NCI-H345 treated with DMSO at 0.1 percent for 48 hours (cell line): Measurements from ENCODE around the gene PCDH8.
"Not testable (repeated sequence)": the region's sequence is repeated elsewhere in the genome, so short reads cannot be mapped to it uniquely, and the experiment has no call there.

Source experiments
- DNase-seq: peaks from one replicate; lab custom pipeline; 2025; ENCODE audit not compliant: unreplicated experiment; lab: John Stamatoyannopoulos, UW

PCDH8 gene

GRCh38 chr13:52850396-52851136 is 2.1 kb upstream of the PCDH8 start:
- no peak for DNase-seq

DNA sequence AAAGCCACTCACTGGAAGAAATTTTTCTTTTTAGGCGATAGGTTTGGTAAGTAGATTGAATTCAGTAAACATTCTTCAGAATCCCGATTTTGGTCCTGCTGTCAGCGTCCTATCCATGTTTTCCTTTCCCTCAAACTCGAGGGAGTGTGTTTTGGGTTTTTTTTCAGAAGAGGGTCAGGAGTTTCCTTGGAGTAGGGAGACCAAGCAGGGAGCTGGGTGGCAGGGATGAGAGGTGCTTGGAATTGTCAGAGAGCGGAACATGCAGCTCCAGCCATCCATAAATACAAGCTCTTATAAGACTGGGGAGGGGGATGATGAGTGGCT is 1.6 kb upstream of the PCDH8 start:
- DNase-seq = peak; percentile 33

DNA sequence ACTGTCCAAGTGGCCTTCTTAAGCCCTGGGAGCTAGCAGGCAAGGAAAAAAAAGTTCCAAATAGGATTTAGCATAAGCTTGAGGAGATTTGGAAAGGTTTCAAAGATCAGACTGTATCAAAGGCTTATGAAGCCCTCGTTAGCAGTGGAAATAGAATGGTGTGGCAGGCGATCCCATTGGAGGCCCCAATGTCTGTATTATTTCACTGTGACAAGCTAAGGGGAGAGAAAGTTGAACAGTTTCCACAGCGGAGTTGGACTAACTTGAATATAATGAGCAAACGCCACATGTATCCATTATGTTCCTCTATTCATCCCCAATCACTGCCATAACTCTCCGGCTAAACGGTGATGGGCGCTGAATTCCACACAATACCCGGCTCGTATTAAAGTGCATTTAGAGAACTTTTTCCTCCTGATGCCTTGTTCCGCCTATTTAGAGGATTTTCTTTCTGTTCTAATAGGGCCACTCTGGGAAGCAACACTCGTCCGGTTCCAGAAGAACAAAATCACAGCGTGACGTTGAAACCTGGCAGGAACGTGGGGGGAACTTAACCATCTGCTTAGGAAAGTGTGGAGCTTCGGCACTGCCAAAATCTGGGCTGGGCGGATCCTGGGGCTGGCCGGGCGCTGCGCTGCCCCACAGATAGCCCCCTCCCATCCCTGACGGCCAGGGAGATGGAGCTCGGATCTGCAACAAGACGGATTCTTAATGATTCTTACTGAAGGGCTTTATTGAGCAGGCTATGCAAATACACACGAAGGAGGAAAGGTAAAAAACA is 1.0 kb upstream of the PCDH8 start:
- DNase-seq = no peak

DNA sequence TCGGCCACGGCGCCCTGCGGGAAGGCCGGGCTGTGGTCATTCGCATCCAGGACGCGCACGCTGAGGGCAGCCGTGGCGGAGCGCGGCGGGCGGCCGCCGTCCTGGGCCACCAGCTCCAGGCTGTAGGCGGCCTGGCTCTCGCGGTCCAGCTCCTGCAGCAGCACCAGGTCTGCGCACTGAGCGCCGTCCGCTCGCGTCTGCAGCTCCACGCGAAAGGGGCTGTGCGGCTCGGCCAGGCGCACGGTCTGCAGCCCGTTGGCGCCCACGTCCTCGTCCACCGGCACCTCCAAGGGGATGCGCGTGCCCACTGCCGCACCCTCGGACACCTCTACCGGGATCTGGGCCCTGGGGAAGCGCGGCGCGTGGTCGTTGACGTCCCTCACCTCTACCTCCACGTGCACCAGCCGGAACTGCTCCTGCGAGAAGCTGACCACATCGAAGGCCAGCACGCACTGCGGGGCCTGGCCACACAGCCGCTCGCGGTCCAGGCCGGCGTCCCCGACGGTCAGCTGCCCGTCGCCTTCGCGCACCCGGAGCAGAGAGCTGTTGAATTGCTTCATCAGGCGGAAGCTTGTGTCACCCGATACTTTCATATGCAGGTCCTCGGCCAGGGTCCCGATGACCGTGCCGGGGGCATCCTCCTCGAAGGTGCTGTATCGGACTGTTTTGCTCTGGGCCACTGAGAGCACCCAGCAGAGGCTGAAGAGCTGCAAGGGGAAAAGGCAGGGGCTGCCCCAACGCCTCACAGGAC is 583 bp downstream of the PCDH8 start:
- no peak for DNase-seq

GRCh38 chr13:52847322-52847681 is 1.1 kb downstream of the PCDH8 start:
- DNase-seq = no peak

DNA sequence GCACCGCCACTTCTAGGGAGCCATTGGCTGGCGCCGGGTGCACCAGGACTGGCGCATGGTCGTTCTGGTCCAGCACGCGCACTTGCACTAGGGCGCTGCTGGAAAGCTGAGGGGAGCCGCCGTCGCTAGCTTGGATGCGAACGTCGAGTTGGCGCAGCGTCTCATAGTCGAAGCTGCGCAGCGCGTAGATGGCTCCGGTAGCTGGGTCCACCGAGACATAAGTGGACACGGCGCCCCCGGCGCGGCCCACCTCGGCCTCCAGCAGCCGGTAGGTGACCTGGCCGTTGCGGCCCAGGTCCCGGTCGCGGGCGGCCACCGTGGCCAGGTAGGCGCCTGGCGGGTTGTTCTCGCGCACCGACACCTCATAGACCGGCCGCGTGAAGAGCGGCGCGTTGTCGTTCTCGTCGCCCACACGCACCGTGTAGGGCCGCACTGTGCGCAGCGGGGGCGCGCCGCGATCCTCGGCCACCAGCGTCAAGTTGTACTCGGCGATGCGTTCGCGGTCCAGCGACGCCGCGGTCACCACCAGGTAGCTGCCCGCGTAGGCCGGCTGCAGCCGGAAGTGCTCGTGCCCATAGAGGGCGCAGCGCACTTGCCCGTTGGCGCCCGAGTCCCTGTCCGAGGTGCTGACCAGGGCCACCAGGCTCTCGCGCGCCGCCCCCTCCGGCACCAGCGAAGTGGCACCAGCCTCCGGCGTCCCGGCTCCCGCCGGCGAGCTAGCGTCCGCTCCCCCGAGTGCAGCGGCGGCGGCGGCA is 1.7 kb downstream of the PCDH8 start:
- DNase-seq = no peak

DNA sequence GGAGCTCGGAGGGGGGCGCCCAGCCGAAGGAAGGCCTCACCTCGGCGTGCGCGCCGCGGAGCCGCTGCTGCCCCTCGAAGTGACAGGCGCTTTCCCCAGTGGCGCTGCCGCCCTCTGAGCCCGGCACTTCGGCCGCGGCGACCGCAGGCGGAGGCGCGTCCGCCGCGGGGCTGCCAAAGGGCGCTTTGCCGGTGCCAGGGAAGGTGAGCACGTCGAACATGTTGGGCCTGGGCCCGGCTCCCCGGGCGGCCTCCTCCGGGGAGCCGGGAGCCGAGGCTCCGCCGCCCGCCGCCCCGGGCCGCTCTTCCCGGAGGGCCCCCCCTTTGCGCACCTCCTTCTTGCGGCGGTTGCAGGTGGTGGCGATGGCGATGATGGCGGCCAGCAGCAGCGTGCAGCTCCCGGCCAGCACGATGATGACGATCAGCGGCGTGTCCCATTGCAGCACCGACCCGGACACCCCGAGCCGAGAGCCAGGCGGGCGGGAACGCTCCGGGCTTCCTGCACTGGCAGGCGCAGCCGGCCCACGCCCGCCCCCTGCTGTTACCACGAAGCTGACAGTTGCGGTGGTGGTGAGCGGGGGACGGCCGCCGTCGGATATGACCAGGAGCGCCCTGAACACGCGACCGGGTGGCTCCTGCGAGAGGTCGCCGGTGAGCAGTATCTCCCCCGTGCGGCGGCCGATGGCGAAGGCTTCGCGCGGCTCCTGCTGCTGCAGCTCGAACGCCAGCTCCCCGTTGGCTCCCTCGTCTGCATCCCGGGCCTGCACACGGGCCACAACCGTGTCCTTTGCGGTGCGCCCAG is 2.5 kb downstream of the PCDH8 start:
- DNase-seq = no peak

- DNase-seq = no peak
Measured at GRCh38 chr13:52845334-52845761, 3.1 kb downstream of the PCDH8 start.

DNA sequence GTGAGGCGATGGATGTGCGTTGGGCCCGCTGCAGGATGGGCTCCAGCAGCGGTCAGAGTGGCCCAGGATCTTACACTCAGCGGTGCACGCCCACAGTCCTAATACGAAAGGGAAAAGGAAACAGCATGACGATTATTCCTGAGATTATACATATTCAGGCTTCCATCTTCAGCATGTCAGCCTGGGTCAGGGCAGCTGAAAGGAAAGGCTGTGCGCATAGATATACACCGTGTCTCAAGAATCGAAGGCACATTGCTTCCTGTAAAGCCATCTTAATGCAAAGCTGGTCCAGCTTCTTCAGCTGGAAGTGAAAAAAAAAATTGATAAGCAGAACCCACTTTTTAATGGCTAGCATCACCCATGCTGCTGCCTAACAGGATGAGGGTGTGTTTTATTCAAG is 3.6 kb downstream of the PCDH8 start:
- DNase-seq = no peak

GRCh38 chr13:52842441-52842840 is 6.0 kb downstream of the PCDH8 start:
- peak; percentile 78 for DNase-seq

- DNase-seq = no peak
Measured at GRCh38 chr13:52840066-52840465, 8.4 kb downstream of the PCDH8 start.

- DNase-seq = no peak
Measured at GRCh38 chr13:52838433-52839107, 9.9 kb downstream of the PCDH8 start.

GRCh38 chr13:52837850-52838249 is 10.6 kb downstream of the PCDH8 start:
- DNase-seq = no peak

- DNase-seq = no peak
Measured at GRCh38 chr13:52835071-52835839, 13.2 kb downstream of the PCDH8 start.

GRCh38 chr13:52833296-52833875 is 15.1 kb downstream of the PCDH8 start:
- no peak for DNase-seq

DNA sequence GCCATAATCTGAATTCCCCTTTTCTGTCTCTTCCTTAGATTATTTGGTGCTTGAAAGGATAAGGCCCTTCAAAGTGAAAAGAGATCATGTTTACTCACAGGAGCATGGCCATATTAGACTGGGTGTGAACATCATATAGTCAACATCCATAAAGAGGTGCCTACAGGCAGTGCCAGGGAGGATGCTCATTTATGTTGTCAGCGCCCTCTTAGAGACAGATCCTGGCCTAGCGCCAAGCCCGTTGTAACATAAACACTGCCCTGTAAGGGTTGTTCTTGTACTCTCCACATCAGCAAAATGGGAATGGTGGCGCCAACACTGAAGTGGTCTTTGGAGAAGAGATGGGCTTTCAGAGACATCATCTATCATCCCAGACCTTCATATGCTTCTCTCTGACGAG is 16.1 kb downstream of the PCDH8 start:
- DNase-seq = peak; percentile 89

DNA sequence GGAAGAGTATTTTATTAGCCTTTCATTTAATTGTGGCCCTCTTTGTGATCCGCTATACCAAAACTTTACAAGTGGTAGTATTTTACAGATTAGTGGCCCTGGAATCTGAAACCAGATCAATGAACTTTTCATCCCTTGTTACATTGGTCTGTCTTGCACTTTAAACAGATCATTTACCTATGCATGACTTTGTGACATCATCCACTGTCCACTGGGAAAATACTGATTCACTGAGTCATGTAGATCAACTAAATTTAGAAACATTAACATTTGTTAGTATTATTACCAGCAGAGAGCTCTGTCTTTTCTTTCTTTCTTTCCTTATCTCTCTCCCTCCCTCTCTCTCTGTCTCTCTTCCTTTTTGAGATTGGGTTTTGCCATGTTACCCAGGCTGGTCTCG is 17.5 kb downstream of the PCDH8 start:
- no peak for DNase-seq

GRCh38 chr13:52827839-52828238 is 20.6 kb downstream of the PCDH8 start:
- DNase-seq = peak; percentile 51

DNA sequence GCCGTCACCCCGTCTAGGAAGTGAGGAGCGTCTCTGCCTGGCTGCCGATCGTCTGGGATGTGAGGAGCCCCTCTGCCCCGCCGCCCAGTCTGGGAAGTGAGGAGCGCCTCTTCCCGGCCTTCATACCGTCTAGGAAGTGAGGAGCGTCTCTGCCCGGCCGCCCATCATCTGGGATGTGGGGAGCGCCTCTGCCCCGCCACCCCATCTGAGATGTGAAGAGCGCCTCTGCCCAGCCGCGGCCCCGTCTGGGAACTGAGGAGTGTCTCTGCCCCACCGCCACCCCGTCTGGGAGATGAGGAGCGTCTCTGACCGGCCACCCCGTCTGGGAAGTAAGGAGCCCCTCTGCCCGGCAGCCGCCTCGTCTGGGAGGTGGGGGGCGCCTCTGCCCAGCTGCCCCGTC is 30.6 kb downstream of the PCDH8 start:
- DNase-seq = not testable (repeated sequence)
